ENCODE measurements around the gene PLXNA4. TPM values are rescaled to one million over a fixed set of nuclear protein-coding genes. Genes with fewer than 3 reads are reported as not detected.

PLXNA4 gene
- total RNA-seq, 4 donors from 2014 or later = 0.31 to 0.66 (median 0.43) TPM

DNA sequence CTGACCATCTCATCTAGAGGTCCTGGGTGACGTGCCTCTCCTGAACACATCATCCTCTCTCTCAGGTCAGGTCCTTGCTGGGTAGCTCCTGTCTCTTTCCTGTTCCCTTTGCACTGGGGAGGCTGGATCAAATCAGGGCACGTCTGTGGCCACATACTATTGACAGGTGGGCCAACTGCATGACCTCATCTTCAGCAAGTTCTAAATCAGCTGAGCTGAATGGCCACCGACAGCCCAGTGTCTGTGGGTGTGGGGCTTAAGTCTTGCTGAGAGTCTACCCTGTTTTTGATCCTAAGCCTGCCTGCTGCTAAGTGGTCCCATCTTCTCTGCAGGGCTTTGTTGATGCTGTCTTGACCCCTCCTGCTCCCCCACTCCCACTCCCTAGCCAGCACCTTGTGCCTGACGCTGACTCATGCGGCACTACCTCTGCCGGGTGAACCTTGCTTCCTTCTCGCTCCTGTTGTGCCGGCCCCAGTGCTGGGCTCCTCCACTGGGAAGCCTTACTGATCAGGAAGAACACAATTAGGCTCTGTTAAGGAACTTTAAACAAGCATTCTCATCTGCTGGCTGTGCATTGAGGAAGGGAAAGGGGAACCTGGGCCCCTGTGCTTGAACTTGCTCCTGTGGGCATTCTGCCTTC lies 440.4 kb downstream of the PLXNA4 start:
- DNase-seq (no peak), ATAC-seq (no peak)
- Histone ChIP-seq H3K4me3 (no peak overlapping the region), H3K36me3 (no peaks in the 10 kb centered on the region), H3K27ac (no peak overlapping the region), H3K4me1 (peaks cover 0 to 5% of the 10 kb centered on the region in 2 donors), H3K9me3 (no peaks in the 10 kb centered on the region), H3K27me3 (no peaks in the 10 kb centered on the region)
- intact Hi-C loops (cut with DNase I; ENCODE audit: low total_unique reads) = no loop called here
- TF ChIP-seq, protein P1, sequence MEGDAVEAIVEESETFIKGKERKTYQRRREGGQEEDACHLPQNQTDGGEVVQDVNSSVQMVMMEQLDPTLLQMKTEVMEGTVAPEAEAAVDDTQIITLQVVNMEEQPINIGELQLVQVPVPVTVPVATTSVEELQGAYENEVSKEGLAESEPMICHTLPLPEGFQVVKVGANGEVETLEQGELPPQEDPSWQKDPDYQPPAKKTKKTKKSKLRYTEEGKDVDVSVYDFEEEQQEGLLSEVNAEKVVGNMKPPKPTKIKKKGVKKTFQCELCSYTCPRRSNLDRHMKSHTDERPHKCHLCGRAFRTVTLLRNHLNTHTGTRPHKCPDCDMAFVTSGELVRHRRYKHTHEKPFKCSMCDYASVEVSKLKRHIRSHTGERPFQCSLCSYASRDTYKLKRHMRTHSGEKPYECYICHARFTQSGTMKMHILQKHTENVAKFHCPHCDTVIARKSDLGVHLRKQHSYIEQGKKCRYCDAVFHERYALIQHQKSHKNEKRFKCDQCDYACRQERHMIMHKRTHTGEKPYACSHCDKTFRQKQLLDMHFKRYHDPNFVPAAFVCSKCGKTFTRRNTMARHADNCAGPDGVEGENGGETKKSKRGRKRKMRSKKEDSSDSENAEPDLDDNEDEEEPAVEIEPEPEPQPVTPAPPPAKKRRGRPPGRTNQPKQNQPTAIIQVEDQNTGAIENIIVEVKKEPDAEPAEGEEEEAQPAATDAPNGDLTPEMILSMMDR (IDR thresholded peaks at IDR 0.05 in 4 of 5, conservative IDR thresholded peaks at IDR 0.05 in 1 of 5) = no peak
- TF ChIP-seq POLR2A (IDR thresholded peaks at IDR 0.05) = no peak
- in situ Hi-C loops (cut with MboI; ENCODE audit: low sequenced_read_pairs in 4 of 4) = no loop called here

DNA sequence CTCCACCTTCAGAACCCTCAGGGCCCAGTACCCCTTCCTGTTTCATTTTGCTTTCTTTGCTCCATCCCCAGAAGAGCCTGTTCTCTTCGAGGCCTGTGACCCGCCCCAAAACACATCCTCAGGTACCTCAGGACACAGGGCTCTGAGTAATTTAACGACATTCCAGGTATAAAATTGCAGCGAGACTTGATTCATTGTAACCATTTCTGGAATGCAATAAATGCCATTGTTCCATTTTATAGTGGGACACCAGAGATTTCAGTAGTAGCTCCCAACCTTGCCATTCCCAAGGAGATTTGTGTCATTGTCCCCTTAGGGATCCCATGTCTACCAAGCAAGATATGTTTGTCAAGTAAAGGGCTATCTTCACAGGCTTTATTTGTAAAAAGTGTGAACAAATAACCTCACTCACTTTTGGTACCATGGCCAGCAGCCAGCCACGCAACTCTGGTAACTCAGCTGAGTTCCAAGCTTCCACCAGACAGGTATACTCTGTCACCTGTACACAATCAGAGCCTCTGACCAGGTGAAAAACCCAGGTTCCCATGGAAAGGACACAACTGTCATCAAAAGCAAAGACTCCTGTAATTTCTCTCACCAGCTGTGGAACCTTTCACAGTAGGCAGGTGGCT lies 441.3 kb downstream of the PLXNA4 start:
- H3K4me1 ChIP-seq = peaks cover 0 to 5% of the 10 kb centered on the region in 2 donors
- in situ Hi-C loops (cut with MboI; ENCODE audit: low sequenced_read_pairs in 4 of 4) (no loop called here), intact Hi-C loops (cut with DNase I; ENCODE audit: low total_unique reads) (no loop called here)
- no peaks in the 10 kb centered on the region for H3K27me3 ChIP-seq
- H3K4me3 ChIP-seq = no peak overlapping the region
- H3K36me3 ChIP-seq = no peaks in the 10 kb centered on the region
- ATAC-seq (no peak), DNase-seq (no peak)
- no peaks in the 10 kb centered on the region for H3K9me3 ChIP-seq
- H3K27ac ChIP-seq = no peak overlapping the region
- TF ChIP-seq POLR2A (IDR thresholded peaks at IDR 0.05) = no peak
- TF ChIP-seq, protein P1 (IDR thresholded peaks at IDR 0.05 in 4 of 5, conservative IDR thresholded peaks at IDR 0.05 in 1 of 5) = no peak

DNA sequence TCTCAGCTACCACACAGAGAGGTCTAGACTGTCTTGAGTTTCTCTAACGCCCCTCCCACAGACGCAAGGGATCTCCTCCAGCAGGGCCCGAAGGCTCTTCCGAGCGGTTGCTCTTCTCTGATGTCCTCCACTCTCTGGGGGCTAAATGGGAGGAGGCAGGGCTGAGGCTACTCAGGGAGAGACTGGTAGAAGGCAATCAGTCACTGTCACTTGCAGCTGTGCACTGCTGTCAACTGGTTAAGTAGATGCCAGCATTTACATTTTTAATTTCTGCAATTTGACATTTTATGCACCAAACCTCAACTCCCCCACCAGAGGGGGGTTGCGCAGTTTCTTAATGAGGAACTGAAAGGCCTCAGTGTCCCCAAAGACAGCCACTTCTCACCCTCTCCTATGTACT lies 442.8 kb downstream of the PLXNA4 start:
- no peak overlapping the region for H3K4me3 ChIP-seq
- TF ChIP-seq POLR2A (IDR thresholded peaks at IDR 0.05) = no peak
- TF ChIP-seq, protein P1 (IDR thresholded peaks at IDR 0.05 in 4 of 5, conservative IDR thresholded peaks at IDR 0.05 in 1 of 5) = no peak
- no peak overlapping the region for H3K27ac ChIP-seq
- no peaks in the 10 kb centered on the region for H3K36me3 ChIP-seq
- DNase-seq = no peak
- in situ Hi-C loops (cut with MboI; ENCODE audit: low sequenced_read_pairs in 4 of 4) (no loop called here), intact Hi-C loops (cut with DNase I; ENCODE audit: low total_unique reads) (no loop called here)
- H3K27me3 ChIP-seq = no peaks in the 10 kb centered on the region
- H3K9me3 ChIP-seq = no peaks in the 10 kb centered on the region
- H3K4me1 ChIP-seq = peaks cover 0 to 5% of the 10 kb centered on the region in 2 donors
- ATAC-seq = no peak

DNA sequence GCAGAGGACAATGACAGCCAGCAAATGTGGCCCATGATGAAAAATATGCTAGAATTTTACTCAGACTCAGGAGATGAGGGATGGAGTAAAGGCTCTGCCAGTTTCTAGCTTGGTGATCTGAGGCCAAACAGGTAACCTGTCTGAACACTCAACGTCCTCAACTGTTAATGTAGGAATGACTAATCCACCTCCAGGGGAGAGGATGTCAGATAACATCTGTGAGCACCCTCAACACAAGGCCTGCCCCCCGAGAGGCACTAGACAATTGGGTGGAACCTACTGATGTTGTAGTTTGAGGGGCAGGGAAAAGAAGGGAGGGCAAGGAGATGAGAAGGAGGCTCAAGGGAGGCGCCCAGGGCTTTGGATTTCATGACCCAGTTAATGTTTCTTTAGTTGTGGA lies 445.1 kb downstream of the PLXNA4 start:
- H3K9me3 ChIP-seq = no peaks in the 10 kb centered on the region
- no peak for TF ChIP-seq POLR2A (IDR thresholded peaks at IDR 0.05)
- TF ChIP-seq, protein P1 (IDR thresholded peaks at IDR 0.05 in 4 of 5, conservative IDR thresholded peaks at IDR 0.05 in 1 of 5) = no peak
- no peak overlapping the region for H3K4me3 ChIP-seq
- intact Hi-C loops (cut with DNase I; ENCODE audit: low total_unique reads) = no loop called here
- H3K27me3 ChIP-seq = no peaks in the 10 kb centered on the region
- no peak for DNase-seq
- no peak overlapping the region for H3K27ac ChIP-seq
- no peaks in the 10 kb centered on the region for H3K36me3 ChIP-seq
- peaks cover 0 to 2% of the 10 kb centered on the region in 2 donors for H3K4me1 ChIP-seq
- in situ Hi-C loops (cut with MboI; ENCODE audit: low sequenced_read_pairs in 4 of 4) = no loop called here
- ATAC-seq = no peak
